Measurements from ENCODE around the gene FABP6.
"Not testable (repeated sequence)": the region's sequence is repeated elsewhere in the genome, so short reads cannot be mapped to it uniquely, and the experiment has no call there.

The FABP6 gene, protein sequence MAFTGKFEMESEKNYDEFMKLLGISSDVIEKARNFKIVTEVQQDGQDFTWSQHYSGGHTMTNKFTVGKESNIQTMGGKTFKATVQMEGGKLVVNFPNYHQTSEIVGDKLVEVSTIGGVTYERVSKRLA

DNA sequence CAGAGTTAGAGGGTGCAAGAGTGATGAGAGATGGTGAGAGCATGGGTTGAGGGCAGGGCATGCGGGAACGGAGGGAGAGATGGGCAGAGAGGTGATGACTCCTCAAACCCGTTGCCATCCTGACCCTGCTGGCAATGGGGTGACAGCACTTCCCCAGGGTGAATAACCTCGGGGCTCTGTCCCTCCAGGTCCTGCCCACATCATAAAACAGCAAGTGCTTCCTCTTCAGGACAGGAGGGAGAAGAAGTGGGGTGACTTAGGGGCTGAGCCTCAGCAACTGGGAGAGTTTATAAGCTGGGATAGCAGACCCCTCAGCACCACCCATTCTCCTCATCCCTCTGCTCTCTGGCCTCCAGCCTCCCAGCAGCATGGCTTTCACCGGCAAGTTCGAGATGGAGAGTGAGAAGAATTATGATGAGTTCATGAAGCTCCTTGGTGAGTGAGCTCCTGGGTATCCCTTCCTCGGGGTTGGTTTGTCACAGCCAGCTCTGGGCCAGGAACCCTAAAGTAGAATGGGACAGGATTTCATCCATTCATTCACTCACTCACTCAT is at the start of gene FABP6:
Gene FABP6 (plus strand): TSS at position 317 of the 553 bp plus-strand sequence. CDS start 52 bp downstream, at position 369.
- H3K4me1 ChIP-seq (ENCODE audit: insufficient read depth, low read length) = no peaks in the 10 kb centered on the region; the same call in 1 of the 2 replicates
- no peaks in the 10 kb centered on the region for H3K36me3 ChIP-seq (ENCODE audit: insufficient read depth, low read length)

DNA sequence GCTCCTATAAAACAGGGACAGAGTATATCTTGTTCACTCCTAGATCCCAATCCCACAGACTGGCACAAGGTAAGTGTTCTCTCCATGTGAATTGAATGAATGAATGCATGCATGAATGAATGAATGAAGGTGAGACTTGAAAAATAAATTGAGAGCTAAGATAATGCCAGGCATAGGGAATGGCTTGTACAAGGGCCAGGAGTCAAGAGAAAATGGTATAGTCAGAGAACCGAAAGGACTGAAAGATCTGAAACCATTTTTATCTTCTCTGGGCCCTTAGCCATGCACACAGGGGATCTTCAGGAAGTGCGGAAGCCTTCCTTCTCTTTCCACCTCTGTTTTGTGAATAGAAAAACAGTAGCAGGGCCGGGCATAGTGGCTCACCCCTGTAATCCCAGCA is 48.4 kb upstream of the FABP6 start:
- Histone ChIP-seq H3K9ac (ENCODE audit: low read depth, low read length) (no peak overlapping the region), H3K36me3 (ENCODE audit: insufficient read depth, low read length) (no peaks in the 10 kb centered on the region), H3K4me1 (ENCODE audit: insufficient read depth, low read length) (0 out of 2 replicates have a peak, but pooled peaks cover 8% of the 10 kb centered on the region), H3K9me3 (ENCODE audit: control insufficient read depth, insufficient read depth, low read length) (no peaks in the 10 kb centered on the region)

More for the DNA sequence above, at the start of gene FABP6:
- Histone ChIP-seq H3K9me3 (ENCODE audit: control insufficient read depth, insufficient read depth, low read length) (no peaks in the 10 kb centered on the region), H3K9ac (ENCODE audit: low read depth, low read length) (no peak within 1 kb of the TSS)

DNA sequence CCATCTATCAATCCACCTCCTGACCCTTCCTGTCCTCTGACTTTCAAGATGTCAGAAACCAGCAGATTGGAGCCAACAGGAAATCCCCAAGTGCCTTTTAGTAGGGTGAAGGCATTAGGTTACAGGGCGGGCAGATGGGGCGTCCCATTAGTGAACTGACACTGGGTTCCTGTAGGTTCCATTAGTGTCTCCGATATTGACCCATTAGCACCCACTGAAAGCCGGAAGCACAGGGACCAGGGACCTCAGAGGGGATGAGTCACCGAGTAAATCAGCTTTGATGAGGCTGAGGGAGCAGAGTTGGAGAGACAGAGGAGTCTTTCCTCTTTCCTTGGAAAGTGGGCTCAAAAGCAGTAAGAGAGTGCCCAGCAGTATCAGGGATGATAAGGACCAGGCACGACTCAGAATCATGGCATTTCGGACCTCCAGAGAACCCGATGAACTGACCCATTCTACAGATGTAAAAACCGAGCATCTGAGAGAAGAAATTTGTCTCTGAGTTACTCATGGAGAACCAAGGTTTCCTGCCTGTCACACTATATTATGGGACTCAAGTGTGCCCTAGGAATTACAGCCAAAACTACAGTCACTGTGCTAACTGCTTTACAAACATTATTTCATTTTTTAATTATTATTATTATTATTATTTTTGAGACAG is 47.2 kb upstream of the FABP6 start:
- H3K4me1 ChIP-seq (ENCODE audit: insufficient read depth, low read length) = no peaks in the 10 kb centered on the region
- no peaks in the 10 kb centered on the region for H3K36me3 ChIP-seq (ENCODE audit: insufficient read depth, low read length)
- H3K9me3 ChIP-seq (ENCODE audit: control insufficient read depth, insufficient read depth, low read length) = peaks cover 4% of the 10 kb centered on the region
- H3K9ac ChIP-seq (ENCODE audit: low read depth, low read length) = no peak overlapping the region

DNA sequence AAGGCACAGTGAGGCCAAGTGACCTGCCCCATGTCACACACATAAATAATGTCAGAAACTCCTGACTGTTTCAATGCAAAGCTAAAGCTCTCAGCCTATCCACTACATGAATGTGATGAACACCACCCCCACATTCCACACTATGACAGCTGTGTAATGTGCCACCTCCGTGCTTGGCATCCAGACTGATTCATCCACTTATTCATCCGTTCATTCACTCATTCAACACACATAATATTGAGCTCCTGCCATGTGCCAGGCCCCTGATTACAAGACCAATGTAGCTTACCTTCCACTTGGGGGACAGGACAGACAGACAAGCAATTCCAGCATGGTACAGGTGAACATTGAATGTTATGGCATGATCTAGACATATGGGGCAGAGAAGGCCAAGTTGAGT is 46.2 kb upstream of the FABP6 start:
- peaks cover 4% of the 10 kb centered on the region for H3K9me3 ChIP-seq (ENCODE audit: control insufficient read depth, insufficient read depth, low read length)

DNA sequence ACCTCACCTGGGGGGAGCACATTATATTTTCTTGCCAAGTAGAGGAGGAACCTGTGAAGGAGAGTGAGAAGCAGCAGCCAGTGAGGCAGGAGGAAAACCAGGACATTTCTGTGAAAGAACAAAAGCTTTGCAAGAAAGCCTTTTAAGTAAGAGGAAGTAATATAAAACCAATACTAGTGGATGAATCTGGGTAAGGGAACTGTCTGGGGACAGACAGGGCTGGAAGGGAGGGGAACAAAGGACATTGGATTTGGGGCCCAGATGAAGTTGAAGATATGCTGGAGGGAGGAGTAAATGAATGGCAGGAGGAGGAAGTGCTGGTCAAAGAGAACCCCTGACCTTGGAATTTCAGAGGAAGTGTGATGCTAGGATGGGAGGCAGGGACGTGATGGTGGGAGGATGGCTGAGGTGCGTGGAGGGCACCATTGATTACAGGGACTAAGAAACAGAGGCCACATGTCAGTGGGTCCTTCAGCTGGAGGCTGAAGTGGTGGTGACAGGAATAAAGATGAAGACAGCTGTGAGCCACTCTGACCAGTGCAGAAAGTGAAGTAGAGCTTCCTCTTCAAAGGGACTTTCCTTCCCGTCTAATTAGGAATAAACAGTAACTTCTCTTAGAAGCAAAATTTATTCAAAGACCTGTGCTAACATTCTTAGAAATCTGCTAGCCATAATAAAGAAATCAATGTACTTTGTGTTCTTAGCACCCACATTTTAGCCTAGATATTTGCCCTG is 43.5 kb upstream of the FABP6 start:
- H3K9ac ChIP-seq (ENCODE audit: low read depth, low read length) = no peak overlapping the region
- no peaks in the 10 kb centered on the region for H3K4me1 ChIP-seq (ENCODE audit: insufficient read depth, low read length)
- no peaks in the 10 kb centered on the region for H3K36me3 ChIP-seq (ENCODE audit: insufficient read depth, low read length)
- peaks cover 4% of the 10 kb centered on the region for H3K9me3 ChIP-seq (ENCODE audit: control insufficient read depth, insufficient read depth, low read length)

More for the DNA sequence above, 46.2 kb upstream of the FABP6 start:
- Histone ChIP-seq H3K9ac (ENCODE audit: low read depth, low read length) (no peak overlapping the region), H3K4me1 (ENCODE audit: insufficient read depth, low read length) (no peaks in the 10 kb centered on the region), H3K36me3 (ENCODE audit: insufficient read depth, low read length) (no peaks in the 10 kb centered on the region)

DNA sequence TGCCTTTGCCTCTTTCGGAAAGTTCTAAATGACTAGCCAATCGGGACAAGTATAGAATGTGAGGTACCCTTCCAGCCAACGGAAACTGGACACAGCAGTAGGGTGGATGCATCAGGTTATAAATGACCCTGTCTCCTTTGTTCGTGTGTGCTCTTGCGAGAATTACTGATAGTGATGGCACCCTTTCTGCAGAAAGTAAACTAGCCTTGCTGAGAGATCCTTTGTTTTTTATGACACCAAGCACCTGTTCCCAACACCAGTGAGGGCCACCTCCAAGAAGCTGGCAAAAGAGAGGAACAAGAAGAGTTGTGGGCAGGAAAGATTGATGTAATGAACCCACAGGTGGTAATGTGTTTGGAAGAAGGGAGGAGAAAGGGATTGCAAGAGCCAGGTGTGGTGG is 42.8 kb upstream of the FABP6 start:
- no peaks in the 10 kb centered on the region for H3K36me3 ChIP-seq (ENCODE audit: insufficient read depth, low read length)
- peaks cover 4% of the 10 kb centered on the region for H3K9me3 ChIP-seq (ENCODE audit: control insufficient read depth, insufficient read depth, low read length)
- H3K9ac ChIP-seq (ENCODE audit: low read depth, low read length) = no peak overlapping the region
- H3K4me1 ChIP-seq (ENCODE audit: insufficient read depth, low read length) = no peaks in the 10 kb centered on the region

DNA sequence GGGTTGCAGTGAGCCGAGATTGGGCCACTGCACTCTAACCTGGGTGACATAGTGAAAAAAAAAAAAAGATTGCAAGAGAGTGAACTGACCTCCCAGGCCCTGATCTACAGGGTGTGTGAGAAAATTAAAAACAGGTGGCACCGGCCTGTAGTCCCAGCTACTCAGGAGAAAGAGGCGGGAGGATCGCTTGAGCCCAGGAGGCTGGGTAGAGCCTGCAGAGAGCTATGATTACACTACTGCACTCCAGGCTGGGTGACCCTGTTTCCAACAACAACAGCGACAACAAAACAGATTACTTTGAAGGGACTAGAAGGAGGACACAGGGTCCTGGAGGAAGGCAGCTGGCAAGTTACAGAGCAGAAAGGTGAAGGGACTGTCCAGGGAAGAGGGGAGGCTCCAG is 42.2 kb upstream of the FABP6 start:
- Histone ChIP-seq H3K9ac (ENCODE audit: low read depth, low read length) (no peak overlapping the region), H3K9me3 (ENCODE audit: control insufficient read depth, insufficient read depth, low read length) (peaks cover 4% of the 10 kb centered on the region), H3K36me3 (ENCODE audit: insufficient read depth, low read length) (no peaks in the 10 kb centered on the region), H3K4me1 (ENCODE audit: insufficient read depth, low read length) (no peaks in the 10 kb centered on the region)

DNA sequence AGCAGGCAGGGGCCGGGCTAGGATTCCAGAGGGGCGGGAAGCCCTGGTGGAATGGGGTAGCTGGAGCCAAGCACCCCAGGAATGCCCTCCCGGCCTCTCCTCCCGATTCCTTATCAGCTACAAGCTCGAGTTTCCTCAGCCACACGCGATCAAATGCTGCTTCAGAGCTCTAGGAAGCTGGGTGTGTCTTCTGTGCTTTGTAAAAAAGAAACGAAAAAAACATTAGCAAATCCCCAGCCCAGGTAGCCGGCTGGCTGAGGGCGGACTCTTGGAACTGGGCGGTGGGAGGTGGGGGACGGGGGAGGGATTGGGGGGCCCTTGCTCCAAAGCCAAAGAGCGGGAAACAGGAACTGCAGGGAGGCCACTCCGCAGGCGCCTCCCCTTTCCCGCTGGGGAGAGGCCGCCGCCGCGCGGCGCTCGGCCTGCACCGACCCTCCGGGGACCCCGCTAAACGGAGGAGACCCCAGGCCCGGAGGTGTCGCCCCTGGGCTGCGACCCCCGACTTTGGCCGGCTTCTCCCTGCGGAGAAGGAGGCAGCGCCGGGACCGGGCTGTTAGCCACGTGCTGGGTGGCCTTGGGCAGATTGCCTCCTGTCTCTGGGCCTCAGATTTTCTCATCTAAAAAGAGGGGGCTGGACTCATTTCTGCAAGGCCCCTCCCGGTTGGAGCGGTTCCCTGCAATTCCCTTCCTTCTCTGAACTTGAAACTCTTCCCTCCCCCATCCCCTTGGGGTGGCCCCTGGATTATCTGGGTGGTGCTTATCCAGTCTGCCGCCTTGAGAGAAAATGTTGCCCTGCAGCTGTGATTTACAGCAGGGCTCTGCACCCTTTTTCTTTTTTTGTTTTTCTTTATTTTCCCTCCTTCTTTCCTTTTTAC is 40.9 kb upstream of the FABP6 start:
- Histone ChIP-seq H3K4me1 (ENCODE audit: insufficient read depth, low read length) (no peaks in the 10 kb centered on the region), H3K9ac (ENCODE audit: low read depth, low read length) (peak overlapping the region; percentile 33; the same call in 1 of the 2 replicates), H3K36me3 (ENCODE audit: insufficient read depth, low read length) (no peaks in the 10 kb centered on the region)

DNA sequence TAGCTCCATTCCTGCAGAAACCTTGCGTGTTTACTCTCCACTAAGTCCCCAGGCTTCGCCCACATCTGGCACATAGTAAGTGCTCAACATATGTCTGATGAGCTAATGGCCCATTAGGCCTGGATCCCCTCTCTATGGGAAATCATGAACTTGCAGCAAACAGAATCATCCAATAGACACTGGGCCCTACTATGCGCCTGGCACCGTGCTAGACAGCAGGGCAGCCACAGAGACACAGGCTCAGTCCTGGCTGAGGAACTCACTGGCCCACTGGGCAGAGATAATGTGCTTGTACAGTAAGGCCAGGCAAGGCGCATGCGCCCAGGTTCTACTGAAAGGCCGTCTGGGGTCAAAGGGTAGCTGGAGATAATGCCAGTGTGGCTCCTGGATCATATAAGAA is 36.9 kb upstream of the FABP6 start:
- no peaks in the 10 kb centered on the region for H3K9me3 ChIP-seq (ENCODE audit: control insufficient read depth, insufficient read depth, low read length)
- H3K36me3 ChIP-seq (ENCODE audit: insufficient read depth, low read length) = no peaks in the 10 kb centered on the region

More for the DNA sequence above, 40.9 kb upstream of the FABP6 start:
- peaks cover 4% of the 10 kb centered on the region for H3K9me3 ChIP-seq (ENCODE audit: control insufficient read depth, insufficient read depth, low read length)

DNA sequence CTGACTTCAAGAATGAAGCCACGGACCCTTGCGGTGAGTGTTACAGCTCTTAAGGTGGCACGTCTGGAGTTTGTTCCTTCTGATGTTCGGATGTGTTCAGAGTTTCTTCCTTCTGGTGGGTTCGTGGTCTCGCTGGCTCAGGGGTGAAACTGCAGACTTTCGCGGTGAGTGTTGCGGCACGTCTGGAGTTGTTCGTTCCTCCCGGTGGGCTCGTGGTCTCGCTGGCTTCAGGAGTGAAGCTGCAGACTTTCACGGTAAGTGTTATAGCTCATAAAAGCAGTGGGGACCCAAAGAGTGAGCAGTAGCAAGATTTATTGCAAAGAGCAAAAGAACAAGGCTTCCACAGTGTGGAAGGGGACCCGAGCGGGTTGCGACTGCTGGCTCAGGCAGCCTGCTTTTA is 36.2 kb upstream of the FABP6 start:
- not testable (repeated sequence) for H3K4me1 ChIP-seq (ENCODE audit: insufficient read depth, low read length); H3K9ac ChIP-seq (ENCODE audit: low read depth, low read length); H3K9me3 ChIP-seq (ENCODE audit: control insufficient read depth, insufficient read depth, low read length); H3K36me3 ChIP-seq (ENCODE audit: insufficient read depth, low read length)

More for the DNA sequence above, 36.9 kb upstream of the FABP6 start:
- H3K9ac ChIP-seq (ENCODE audit: low read depth, low read length) = no peak overlapping the region
- H3K4me1 ChIP-seq (ENCODE audit: insufficient read depth, low read length) = peaks cover 4% of the 10 kb centered on the region; the same call in 1 of the 2 replicates

DNA sequence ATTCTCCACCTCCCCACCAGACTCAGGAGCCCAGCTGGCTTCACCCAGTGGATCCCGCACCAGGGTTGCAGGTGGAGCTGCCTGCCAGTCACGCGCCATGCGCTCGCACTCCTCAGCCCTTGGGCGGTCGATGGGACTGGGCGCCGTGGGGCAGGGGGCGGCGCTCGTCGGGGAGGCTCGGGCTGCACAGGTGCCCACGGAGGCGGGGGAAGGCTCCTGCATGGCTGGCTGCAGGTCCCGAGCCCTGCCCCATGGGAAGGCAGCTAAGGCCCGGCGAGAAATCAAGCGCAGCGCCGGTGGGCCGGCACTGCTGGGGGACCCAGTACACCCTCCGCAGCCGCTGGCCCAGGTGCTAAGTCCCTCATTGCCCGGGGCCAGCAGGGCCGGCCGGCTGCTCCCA is 35.5 kb upstream of the FABP6 start:
- peaks cover 12% of the 10 kb centered on the region; the same call in 1 of the 2 replicates for H3K4me1 ChIP-seq (ENCODE audit: insufficient read depth, low read length)
- not testable (repeated sequence) for H3K36me3 ChIP-seq (ENCODE audit: insufficient read depth, low read length); H3K9me3 ChIP-seq (ENCODE audit: control insufficient read depth, insufficient read depth, low read length); H3K9ac ChIP-seq (ENCODE audit: low read depth, low read length)

DNA sequence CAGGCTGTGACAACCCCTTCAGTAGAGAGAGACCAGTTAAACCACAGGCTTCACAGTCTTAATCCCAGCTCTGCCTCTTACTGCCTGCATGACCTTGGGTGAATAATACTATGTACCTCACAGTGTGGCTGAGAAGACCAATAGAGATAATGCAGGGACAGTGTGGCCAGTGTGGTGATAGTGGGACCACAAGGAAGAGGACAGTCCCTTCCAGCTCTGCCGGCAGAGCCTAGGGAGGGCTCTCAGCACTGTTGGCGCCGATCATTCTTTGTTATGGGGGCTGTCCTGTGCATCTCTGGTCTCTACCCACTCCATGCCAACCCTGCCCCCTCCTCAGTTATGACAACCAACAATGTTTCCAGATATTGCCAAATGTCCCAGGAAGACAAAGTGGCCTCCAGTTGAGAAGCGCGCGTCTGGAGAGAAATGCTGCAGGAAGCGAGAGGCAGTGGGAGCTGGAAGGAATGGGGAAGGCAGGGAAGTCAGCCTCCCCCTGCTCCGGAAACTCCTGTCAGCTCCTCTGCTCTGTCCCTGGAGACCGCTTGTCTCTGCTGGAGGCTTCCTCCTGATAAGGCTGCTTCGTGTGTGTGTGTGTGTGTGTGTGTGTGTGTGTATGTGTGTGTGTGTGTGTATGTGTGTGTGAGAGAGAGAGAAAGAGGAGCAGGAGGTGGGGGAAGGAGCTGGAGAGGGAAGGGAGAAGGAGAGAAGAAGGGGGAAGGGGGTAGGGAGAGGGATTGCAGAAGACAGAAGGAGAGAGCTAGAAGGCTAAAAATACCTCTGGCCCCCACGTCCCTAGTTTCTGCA is 31.8 kb upstream of the FABP6 start:
- H3K36me3 ChIP-seq (ENCODE audit: insufficient read depth, low read length) = no peaks in the 10 kb centered on the region
- no peaks in the 10 kb centered on the region for H3K9me3 ChIP-seq (ENCODE audit: control insufficient read depth, insufficient read depth, low read length)
- H3K4me1 ChIP-seq (ENCODE audit: insufficient read depth, low read length) = peaks cover 16% of the 10 kb centered on the region
- peak overlapping the region; percentile 55; the same call in 1 of the 2 replicates for H3K9ac ChIP-seq (ENCODE audit: low read depth, low read length)

DNA sequence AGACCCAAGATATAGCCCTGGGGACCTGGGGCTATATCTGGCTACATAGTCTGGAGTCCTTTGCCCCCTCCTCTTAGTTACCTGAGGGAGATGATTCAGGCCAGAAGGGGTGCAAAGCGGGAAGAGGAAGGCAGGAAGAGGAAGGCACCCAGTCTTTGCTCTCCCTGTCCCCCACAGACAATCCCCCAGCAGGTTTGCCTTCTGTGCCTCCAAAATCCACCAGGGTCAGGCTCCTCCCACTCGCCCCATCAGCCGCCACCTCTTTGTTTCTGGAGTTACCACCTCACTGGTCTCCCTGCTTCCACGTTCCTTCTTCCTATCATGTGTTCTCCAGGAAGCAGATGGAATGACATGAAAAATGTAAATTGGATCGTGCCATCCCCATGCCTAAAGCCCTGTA is 31.2 kb upstream of the FABP6 start:
- H3K9ac ChIP-seq (ENCODE audit: low read depth, low read length) = peak overlapping the region; percentile 55; the same call in 1 of the 2 replicates

More for the DNA sequence above, 31.2 kb upstream of the FABP6 start:
- no peaks in the 10 kb centered on the region for H3K9me3 ChIP-seq (ENCODE audit: control insufficient read depth, insufficient read depth, low read length)
- no peaks in the 10 kb centered on the region for H3K36me3 ChIP-seq (ENCODE audit: insufficient read depth, low read length)
- H3K4me1 ChIP-seq (ENCODE audit: insufficient read depth, low read length) = peaks cover 16% of the 10 kb centered on the region

Data from ES-I3 (cell line).